HL-60 (cell line): ENCODE data around the gene FLT4.

Experiments
- DNase-seq, 2 experiments: peaks; one replicate each; pipeline ENCODE4 v3.0.0-alpha.2; 2010 to 2020; ENCODE audit warnings: low read depth in 1 of 2, low spot score in 1 of 2
- H3K27ac ChIP-seq: fragments of 250-450 bp; sonication (Bioruptor Pico); replicated peaks from 2 replicates; pipeline ENCODE4 v1.5.1; 2020; ENCODE audit warnings: mild to moderate bottlenecking, moderate library complexity
- H3K27me3 ChIP-seq: fragments of 250-450 bp; sonication (Bioruptor Pico); 2 replicates; pipeline ENCODE4 v1.5.1; 2021; ENCODE audit warnings: mild to moderate bottlenecking, moderate library complexity; ENCODE audit not compliant: insufficient read depth, poor library complexity, severe bottlenecking
- H3K4me3 ChIP-seq: replicated peaks from 2 replicates; pipeline ENCODE4 v1.5.1; 2011; ENCODE audit warnings: mild to moderate bottlenecking, control low read depth, low read length; ENCODE audit not compliant: insufficient read depth
- GABPA ChIP-seq: IDR thresholded peaks from 2 replicates; pipeline ENCODE4 v1.6.1; 2012; ENCODE audit warnings: low read depth
- POLR2AphosphoS5 ChIP-seq: IDR thresholded peaks from 2 replicates; pipeline ENCODE4 v1.6.1; 2012; ENCODE audit warnings: low read depth
- REST ChIP-seq: IDR thresholded peaks from 2 replicates; pipeline ENCODE4 v1.6.1; 2012; ENCODE audit warnings: low read depth; ENCODE audit not compliant: insufficient replicate concordance
- SPI1 ChIP-seq: IDR thresholded peaks from 2 replicates; pipeline ENCODE4 v1.6.1; 2012; ENCODE audit warnings: low read depth, mild to moderate bottlenecking, borderline replicate concordance
- TF ChIP-seq, protein P1 (sequence below): IDR thresholded peaks from one replicate; pipeline ENCODE4 v1.5.1; 2011; ENCODE audit warnings: low read length, control low read depth, inconsistent platforms; ENCODE audit not compliant: insufficient read depth

Gene FLT4

DNA sequence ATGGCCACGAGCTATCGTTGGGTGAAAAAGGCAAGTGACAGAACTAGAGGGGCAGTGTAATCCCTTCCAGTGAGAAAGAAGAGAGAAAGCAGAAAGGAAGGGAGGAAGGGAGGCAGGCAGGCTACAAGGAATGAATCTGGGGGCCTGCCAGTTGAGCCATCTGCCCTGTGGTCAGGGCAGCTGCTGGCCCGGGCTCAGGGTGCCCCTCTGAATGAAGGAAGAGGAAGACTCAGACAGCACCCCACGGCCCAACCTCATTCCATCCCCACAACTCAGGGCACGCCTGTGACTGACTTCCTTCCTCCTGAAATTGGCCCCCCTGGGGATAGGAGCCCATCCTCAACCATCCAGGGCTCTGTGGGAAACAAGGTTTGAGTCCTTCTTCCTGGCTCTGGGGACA, 20.3 kb upstream of the FLT4 start:
- Histone ChIP-seq H3K4me3 (no peak overlapping the region), H3K27me3 (peaks cover 5% of the 10 kb centered on the region), H3K27ac (no peak overlapping the region)
- peak in 1 of 2 experiments; percentile 13 for DNase-seq
- TF ChIP-seq REST (no peak), POLR2AphosphoS5 (no peak), GABPA (no peak), SPI1 (no peak; the same call in 1 of the 2 replicates)
- TF ChIP-seq, protein P1, sequence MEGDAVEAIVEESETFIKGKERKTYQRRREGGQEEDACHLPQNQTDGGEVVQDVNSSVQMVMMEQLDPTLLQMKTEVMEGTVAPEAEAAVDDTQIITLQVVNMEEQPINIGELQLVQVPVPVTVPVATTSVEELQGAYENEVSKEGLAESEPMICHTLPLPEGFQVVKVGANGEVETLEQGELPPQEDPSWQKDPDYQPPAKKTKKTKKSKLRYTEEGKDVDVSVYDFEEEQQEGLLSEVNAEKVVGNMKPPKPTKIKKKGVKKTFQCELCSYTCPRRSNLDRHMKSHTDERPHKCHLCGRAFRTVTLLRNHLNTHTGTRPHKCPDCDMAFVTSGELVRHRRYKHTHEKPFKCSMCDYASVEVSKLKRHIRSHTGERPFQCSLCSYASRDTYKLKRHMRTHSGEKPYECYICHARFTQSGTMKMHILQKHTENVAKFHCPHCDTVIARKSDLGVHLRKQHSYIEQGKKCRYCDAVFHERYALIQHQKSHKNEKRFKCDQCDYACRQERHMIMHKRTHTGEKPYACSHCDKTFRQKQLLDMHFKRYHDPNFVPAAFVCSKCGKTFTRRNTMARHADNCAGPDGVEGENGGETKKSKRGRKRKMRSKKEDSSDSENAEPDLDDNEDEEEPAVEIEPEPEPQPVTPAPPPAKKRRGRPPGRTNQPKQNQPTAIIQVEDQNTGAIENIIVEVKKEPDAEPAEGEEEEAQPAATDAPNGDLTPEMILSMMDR = no peak

- no peak overlapping the region for H3K27ac ChIP-seq
- DNase-seq = no peak
- TF ChIP-seq, protein P1 = no peak
- TF ChIP-seq GABPA (no peak), REST (no peak), POLR2AphosphoS5 (no peak), SPI1 (no peak)
- H3K27me3 ChIP-seq = peaks cover 2% of the 10 kb centered on the region
- no peak overlapping the region for H3K4me3 ChIP-seq
These were observed 19.6 kb upstream of the FLT4 start for GRCh38 chr5:180668835-180669596.

- Histone ChIP-seq H3K27ac (no peak overlapping the region), H3K27me3 (no peaks in the 10 kb centered on the region)
These were observed 17.4 kb upstream of the FLT4 start for GRCh38 chr5:180666812-180667211.

More at GRCh38 chr5:180666812-180667211, 17.4 kb upstream of the FLT4 start:
- TF ChIP-seq REST (no peak), GABPA (no peak), SPI1 (no peak), POLR2AphosphoS5 (no peak)
- TF ChIP-seq, protein P1 = no peak
- H3K4me3 ChIP-seq = no peak overlapping the region
- DNase-seq = no peak
